A549 (cell line): Measurements from ENCODE around the gene TNFRSF13B. TPM values are rescaled to one million over a fixed set of nuclear protein-coding genes. Genes with fewer than 3 reads are reported as not detected.
"Not testable (repeated sequence)": the region's sequence is repeated elsewhere in the genome, so short reads cannot be mapped to it uniquely, and the experiment has no call there.

ENCODE experiments used
- ATAC-seq, 2 experiments: fragments of 200-7000 bp in 1 of 2; fragments of >200 bp in 1 of 2; cut with Nextera tagmentation in 1 of 2; cut with Tn5 transposase in 1 of 2; 3 replicates each; pipeline versions ENCODE4 v1.8.0 to v1.9.1; 2018 to 2020; ENCODE audit warnings: mild to moderate bottlenecking in 1 of 2, moderate library complexity in 1 of 2
- CTCF ChIA-PET: fragments of 300-600 bp; sonication (Branson Sonifier 250); formaldehyde crosslinking; extraction: SDS; loops from one replicate; lab custom pipeline; 2021; ENCODE audit warnings: antibody characterized with exemption, inconsistent platforms; lab: Yijun Ruan, JAX
- POLR2A ChIA-PET: fragments of 350-600 bp; formaldehyde crosslinking; extraction: SDS; loops from one replicate; lab custom pipeline; 2021; ENCODE audit warnings: antibody characterized with exemption, inconsistent platforms; lab: Yijun Ruan, JAX
- DNase-seq, 2 experiments: peaks; one replicate each; pipeline versions ENCODE4 v3.0.0 to v3.0.0-alpha.2; 2011 to 2016; ENCODE audit warnings: low read depth in 1 of 2, low spot score in 1 of 2
- FAIRE-seq: peaks from 2 replicates; lab custom pipeline; 2011; peaks lifted over from hg19 to GRCh38; lab: Jason Lieb, UNC
- H3K27ac ChIP-seq, 2 experiments: fragments of >200 bp; sonication (Bioruptor Twin); formaldehyde crosslinking; 3 replicates each; pipeline ENCODE4 v1.5.1; 2016 to 2017
- H3K4me1 ChIP-seq: fragments of >200 bp; sonication (Bioruptor Twin); formaldehyde crosslinking; 3 replicates; pipeline ENCODE4 v1.6.1; 2016
- H3K4me2 ChIP-seq: fragments of >200 bp; sonication (Bioruptor Twin); formaldehyde crosslinking; 3 replicates; pipeline ENCODE4 v1.6.1; 2016
- H3K4me3 ChIP-seq: fragments of >200 bp; sonication (Bioruptor Twin); formaldehyde crosslinking; 3 replicates; pipeline ENCODE4 v1.5.1; 2016
- H3K9me3 ChIP-seq: fragments of >200 bp; sonication (Bioruptor Twin); formaldehyde crosslinking; 3 replicates; pipeline ENCODE4 v1.6.1; 2016
- CEBPB ChIP-seq, 2 experiments: fragments of >200 bp in 1 of 2; sonication (Bioruptor Twin) in 1 of 2; formaldehyde crosslinking in 1 of 2; IDR thresholded peaks; 2 replicates each; pipeline ENCODE4 v1.6.1; 2012 to 2016
- FOSL2 ChIP-seq, 2 experiments: fragments of 450-650 bp in 1 of 2; fragments of >200 bp in 1 of 2; sonication (Bioruptor Twin) in 1 of 2; formaldehyde crosslinking; IDR thresholded peaks; 2 replicates each; pipeline versions ENCODE4 v1.5.0 to v1.6.1; 2016 to 2020; ENCODE audit warnings: mild to moderate bottlenecking in 1 of 2, moderate library complexity in 1 of 2
- HOXB13 ChIP-seq: fragments of 250-450 bp; sonication (Bioruptor Pico); IDR thresholded peaks from 2 replicates; pipeline ENCODE4 v1.5.0; 2020; ENCODE audit warnings: low read depth, mild to moderate bottlenecking, moderate library complexity
- HOXB5 ChIP-seq: fragments of 250-450 bp; sonication (Bioruptor Pico); IDR thresholded peaks from 2 replicates; pipeline ENCODE4 v1.5.0; 2020; ENCODE audit warnings: mild to moderate bottlenecking, moderate library complexity
- PHF8 ChIP-seq: fragments of 200-600 bp; sonication (generic); IDR thresholded peaks from 2 replicates; pipeline ENCODE4 v1.6.1; 2016; ENCODE audit warnings: low read depth, mild to moderate bottlenecking, antibody characterized with exemption, moderate library complexity, borderline replicate concordance
- WGBS: methylation state at CpG from one replicate; pipeline ENCODE4 v1.1.6; 2017; ENCODE audit errors: missing lambda C conversion rate; 5-methylcytosine and 5-hydroxymethylcytosine counted together
- polyA plus RNA-seq, 4 experiments: library from polyadenylated mRNA; depleted of rRNA in 3 of 4; stranded (reverse); fragments of >200 nt; fragmentation: RNase III in 1 of 4; extraction: RNeasy Plus Mini Kit Qiagen cat#74134 plus additional on column Dnase treatment in 1 of 4; gene quantifications; 2 replicates in 3 of 4; 3 replicates in 1 of 4; pipeline ENCODE4 v1.2.3, GENCODE V29; 2011 to 2017
- TF ChIP-seq, protein P1 (sequence below): fragments of 150-350 bp; IDR thresholded peaks from 2 replicates; pipeline ENCODE4 v1.6.1; 2014; ENCODE audit warnings: low read depth, mild to moderate bottlenecking, low read length
- TF ChIP-seq, protein P2 (sequence below): fragments of >200 bp; sonication (Bioruptor Twin); formaldehyde crosslinking; IDR thresholded peaks from 3 replicates; pipeline ENCODE4 v1.6.1; 2016
- TF ChIP-seq, protein P3 (sequence below): fragments of 250-450 bp; sonication (Bioruptor Pico); IDR thresholded peaks from 2 replicates; pipeline ENCODE4 v1.5.0; 2021; ENCODE audit warnings: mild to moderate bottlenecking, moderate library complexity, borderline replicate concordance
- TF ChIP-seq, protein P4 (sequence below): IDR thresholded peaks from 2 replicates; pipeline ENCODE4 v1.6.1; 2012
- TF ChIP-seq, protein P5 (sequence below): fragments of 250-450 bp; sonication (Bioruptor Pico); IDR thresholded peaks from 2 replicates; pipeline ENCODE4 v1.5.0; 2020; ENCODE audit warnings: low read depth, mild to moderate bottlenecking, moderate library complexity
- TF ChIP-seq, protein P6 (sequence below): fragments of 450-650 bp; IDR thresholded peaks from 2 replicates; pipeline ENCODE4 v1.6.1; 2014; ENCODE audit warnings: antibody characterized with exemption

The TNFRSF13B gene
- polyA plus RNA-seq, 2 of the 4 experiments (the other 2 are of a cell fraction) = not detected

DNA sequence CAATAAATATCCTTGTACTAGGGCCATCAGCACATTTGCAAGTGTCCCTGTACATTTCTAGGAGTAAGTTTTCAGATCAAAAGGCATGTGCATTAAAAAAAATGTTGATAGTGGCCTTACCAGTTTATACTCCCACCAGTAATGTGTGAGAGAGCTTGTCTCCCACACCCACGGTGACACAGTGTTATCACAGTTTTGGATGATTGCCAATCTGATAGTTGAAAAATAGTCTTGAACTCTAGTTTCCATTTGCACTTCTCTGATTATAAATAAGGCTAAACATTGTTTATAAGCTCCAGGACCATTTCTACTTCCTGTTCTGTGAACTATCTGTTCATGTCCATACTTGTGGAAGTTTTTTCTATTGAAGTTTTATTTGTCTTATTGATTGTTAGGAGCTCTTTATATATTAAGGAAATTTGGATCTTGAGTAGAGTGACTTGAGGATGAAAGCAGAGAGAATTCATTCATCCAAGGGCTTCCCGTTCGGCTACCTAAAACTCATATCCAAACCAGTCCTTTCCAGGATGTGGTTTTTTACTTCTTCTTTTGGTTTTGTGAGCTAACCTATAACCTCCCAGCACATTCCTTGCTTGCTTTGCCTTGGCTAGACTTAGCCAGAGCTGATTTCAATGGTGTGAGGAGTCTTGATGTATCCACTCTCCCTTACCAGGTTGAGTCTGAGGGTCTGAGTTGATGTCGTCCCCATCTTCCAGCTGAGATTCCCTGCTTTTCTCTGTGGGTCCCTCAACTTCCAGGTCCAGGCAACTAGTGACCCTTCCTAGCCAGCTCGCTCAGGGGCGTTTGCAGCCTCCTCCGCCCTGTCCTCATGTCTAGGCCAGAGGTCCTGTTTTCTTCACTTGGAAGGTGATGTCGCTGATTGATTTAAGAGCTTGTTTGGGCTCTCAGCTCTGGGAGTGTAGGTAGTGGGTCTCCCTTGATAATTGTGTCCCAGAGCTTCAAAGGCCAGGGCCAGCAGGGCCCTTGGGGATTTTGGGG is 44.6 kb upstream of the TNFRSF13B start:
- not testable (repeated sequence) for ATAC-seq
- 84% methylated on average over 8 of the region's 8 CpGs for WGBS

DNA sequence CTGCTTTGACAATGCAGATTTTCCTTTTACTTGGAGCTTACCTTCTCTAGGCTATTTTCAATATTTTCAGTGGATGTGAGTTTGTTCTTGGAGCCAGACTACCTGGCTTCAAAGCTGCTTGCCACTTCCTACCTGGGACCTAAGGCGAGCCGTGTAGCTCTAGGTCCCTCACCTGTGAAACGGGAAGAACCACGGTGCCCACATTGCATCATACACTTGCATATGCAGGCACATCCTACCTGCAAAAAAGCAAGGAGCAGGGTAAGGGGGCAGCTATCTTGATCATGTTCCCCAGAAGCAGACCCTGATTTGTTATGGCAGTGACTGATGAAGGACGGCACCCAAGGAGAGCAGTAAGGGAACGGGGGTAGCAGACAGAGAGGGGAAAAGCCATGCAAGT is 43.3 kb upstream of the TNFRSF13B start:
- CTCF ChIA-PET = interaction anchor here (0.9 to 1.6 kb wide), 3 partner anchors 10 to 24 kb away, joined by 3 to 5 read pairs (median 4); no protein-coding TSS in a partner anchor
- H3K4me3 ChIP-seq = no peak overlapping the region
- TF ChIP-seq, protein P1, sequence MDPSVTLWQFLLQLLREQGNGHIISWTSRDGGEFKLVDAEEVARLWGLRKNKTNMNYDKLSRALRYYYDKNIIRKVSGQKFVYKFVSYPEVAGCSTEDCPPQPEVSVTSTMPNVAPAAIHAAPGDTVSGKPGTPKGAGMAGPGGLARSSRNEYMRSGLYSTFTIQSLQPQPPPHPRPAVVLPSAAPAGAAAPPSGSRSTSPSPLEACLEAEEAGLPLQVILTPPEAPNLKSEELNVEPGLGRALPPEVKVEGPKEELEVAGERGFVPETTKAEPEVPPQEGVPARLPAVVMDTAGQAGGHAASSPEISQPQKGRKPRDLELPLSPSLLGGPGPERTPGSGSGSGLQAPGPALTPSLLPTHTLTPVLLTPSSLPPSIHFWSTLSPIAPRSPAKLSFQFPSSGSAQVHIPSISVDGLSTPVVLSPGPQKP = no peak
- TF ChIP-seq PHF8 (no peak), HOXB13 (CRISPR knock-in tag) (no peak), FOSL2 (IDR thresholded peaks at IDR 0.05) (no peak), FOSL2 (CRISPR knock-in tag; IDR thresholded peaks at IDR 0.05) (no peak), CEBPB (IDR thresholded peaks at IDR 0.05) (peak in 1 of 2 experiments; percentile 42; a peak in 1 of 4 replicates)
- TF ChIP-seq, protein P2, sequence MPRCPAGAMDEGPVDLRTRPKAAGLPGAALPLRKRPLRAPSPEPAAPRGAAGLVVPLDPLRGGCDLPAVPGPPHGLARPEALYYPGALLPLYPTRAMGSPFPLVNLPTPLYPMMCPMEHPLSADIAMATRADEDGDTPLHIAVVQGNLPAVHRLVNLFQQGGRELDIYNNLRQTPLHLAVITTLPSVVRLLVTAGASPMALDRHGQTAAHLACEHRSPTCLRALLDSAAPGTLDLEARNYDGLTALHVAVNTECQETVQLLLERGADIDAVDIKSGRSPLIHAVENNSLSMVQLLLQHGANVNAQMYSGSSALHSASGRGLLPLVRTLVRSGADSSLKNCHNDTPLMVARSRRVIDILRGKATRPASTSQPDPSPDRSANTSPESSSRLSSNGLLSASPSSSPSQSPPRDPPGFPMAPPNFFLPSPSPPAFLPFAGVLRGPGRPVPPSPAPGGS = no peak
- TF ChIP-seq, protein P3, sequence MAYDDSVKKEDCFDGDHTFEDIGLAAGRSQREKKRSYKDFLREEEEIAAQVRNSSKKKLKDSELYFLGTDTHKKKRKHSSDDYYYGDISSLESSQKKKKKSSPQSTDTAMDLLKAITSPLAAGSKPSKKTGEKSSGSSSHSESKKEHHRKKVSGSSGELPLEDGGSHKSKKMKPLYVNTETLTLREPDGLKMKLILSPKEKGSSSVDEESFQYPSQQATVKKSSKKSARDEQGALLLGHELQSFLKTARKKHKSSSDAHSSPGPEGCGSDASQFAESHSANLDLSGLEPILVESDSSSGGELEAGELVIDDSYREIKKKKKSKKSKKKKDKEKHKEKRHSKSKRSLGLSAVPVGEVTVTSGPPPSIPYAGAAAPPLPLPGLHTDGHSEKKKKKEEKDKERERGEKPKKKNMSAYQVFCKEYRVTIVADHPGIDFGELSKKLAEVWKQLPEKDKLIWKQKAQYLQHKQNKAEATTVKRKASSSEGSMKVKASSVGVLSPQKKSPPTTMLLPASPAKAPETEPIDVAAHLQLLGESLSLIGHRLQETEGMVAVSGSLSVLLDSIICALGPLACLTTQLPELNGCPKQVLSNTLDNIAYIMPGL (CRISPR knock-in tag) = no peak
- ATAC-seq = no peak
- POLR2A ChIA-PET = interaction anchor here (1.1 kb wide), 1 partner anchor 13 kb away, joined by 8 read pairs; no protein-coding TSS in a partner anchor
- H3K9me3 ChIP-seq = no peaks in the 10 kb centered on the region
- FAIRE-seq = no peak
- H3K27ac ChIP-seq = peak overlapping the region; percentile 94 to 98
- no peak for DNase-seq
- H3K4me2 ChIP-seq = peak overlapping the region; percentile 50
- peaks cover 61% of the 10 kb centered on the region for H3K4me1 ChIP-seq
- 94% methylated on average over 6 of the region's 6 CpGs for WGBS

More for the DNA sequence above, 44.6 kb upstream of the TNFRSF13B start:
- not testable (repeated sequence) for H3K9me3 ChIP-seq, FAIRE-seq, DNase-seq, H3K4me3 ChIP-seq, H3K4me2 ChIP-seq
- Histone ChIP-seq H3K4me1 (peaks cover 67% of the 10 kb centered on the region), H3K27ac (peak overlapping the region; percentile 94 to 98)
- ChIA-PET CTCF (interaction anchor here (0.6 to 2.4 kb wide), 6 partner anchors 11 to 552 kb away, joined by 3 to 13 read pairs (median 4); no protein-coding TSS in a partner anchor), POLR2A (interaction anchor here (1.6 kb wide), 1 partner anchor 11 kb away, joined by 3 read pairs; no protein-coding TSS in a partner anchor)

DNA sequence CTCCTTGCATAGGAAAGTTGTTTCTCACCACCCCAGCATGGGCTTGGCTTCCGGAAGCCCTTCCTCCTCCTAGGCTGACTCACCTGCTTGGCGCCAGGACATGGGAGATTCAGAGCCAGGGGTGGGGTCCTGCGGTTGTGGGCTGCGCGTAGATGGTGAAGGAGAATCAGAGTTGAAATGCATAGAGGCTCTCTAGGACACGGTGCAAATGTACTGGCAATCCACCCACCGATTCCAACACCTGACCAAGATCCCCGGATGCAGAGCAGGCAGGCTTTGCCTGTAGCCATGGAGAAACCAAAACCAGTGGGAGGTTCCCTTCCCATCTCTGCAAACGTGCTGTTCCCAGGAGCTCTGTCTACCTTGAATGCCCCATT is 42.8 kb upstream of the TNFRSF13B start:
- not testable (repeated sequence) for H3K9me3 ChIP-seq; ATAC-seq; H3K4me3 ChIP-seq; FAIRE-seq; TF ChIP-seq FOSL2 (IDR thresholded peaks at IDR 0.05)
- ChIA-PET POLR2A (interaction anchor here (1.1 kb wide), 1 partner anchor 13 kb away, joined by 8 read pairs; no protein-coding TSS in a partner anchor), CTCF (interaction anchor here (0.9 to 1.6 kb wide), 3 partner anchors 9 to 23 kb away, joined by 3 to 5 read pairs (median 4); no protein-coding TSS in a partner anchor)
- Histone ChIP-seq H3K4me2 (peak overlapping the region; percentile 50), H3K27ac (peak overlapping the region; percentile 94 to 98), H3K4me1 (peaks cover 58% of the 10 kb centered on the region)
- DNase-seq = peak in 1 of 2 experiments; percentile 66
- 29% methylated on average over 8 of the region's 9 CpGs for WGBS
- TF ChIP-seq, protein P4, sequence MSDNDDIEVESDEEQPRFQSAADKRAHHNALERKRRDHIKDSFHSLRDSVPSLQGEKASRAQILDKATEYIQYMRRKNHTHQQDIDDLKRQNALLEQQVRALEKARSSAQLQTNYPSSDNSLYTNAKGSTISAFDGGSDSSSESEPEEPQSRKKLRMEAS = peak; percentile 39; the same call in 1 of the 2 replicates
- TF ChIP-seq, protein P5, sequence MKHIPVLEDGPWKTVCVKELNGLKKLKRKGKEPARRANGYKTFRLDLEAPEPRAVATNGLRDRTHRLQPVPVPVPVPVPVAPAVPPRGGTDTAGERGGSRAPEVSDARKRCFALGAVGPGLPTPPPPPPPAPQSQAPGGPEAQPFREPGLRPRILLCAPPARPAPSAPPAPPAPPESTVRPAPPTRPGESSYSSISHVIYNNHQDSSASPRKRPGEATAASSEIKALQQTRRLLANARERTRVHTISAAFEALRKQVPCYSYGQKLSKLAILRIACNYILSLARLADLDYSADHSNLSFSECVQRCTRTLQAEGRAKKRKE (CRISPR knock-in tag) = peak; percentile 7; the same call in 1 of the 2 replicates
- TF ChIP-seq FOSL2 (CRISPR knock-in tag; IDR thresholded peaks at IDR 0.05) (peak; percentile 56), HOXB5 (CRISPR knock-in tag) (0 out of 2 replicates have a peak, but pooled peaks have one; percentile 2)
- TF ChIP-seq, protein P6, sequence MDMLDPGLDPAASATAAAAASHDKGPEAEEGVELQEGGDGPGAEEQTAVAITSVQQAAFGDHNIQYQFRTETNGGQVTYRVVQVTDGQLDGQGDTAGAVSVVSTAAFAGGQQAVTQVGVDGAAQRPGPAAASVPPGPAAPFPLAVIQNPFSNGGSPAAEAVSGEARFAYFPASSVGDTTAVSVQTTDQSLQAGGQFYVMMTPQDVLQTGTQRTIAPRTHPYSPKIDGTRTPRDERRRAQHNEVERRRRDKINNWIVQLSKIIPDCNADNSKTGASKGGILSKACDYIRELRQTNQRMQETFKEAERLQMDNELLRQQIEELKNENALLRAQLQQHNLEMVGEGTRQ = peak; percentile 13; the same call in 1 of the 2 replicates
